Mesothelial cell of epicardium (in vitro differentiated cells): Measurements from ENCODE around the gene SPEN. TPM values are rescaled to one million over a fixed set of nuclear protein-coding genes. Genes with fewer than 3 reads are reported as not detected.
A peak's percentile ranks its signal among the peaks of the same experiment; 100 is the strongest.

Experiments
- DNase-seq, 2 experiments: peaks; one replicate each; pipeline ENCODE4 v3.0.0; 2021; ENCODE audit warnings: low spot score in 2 of 2; ENCODE audit not compliant: unreplicated experiment in 2 of 2
- H3K27ac Mint-ChIP-seq: 2 replicates; pipeline ENCODE4 v1.8.0; 2021; ENCODE audit warnings: mixed read lengths
- H3K27me3 Mint-ChIP-seq: 2 replicates; pipeline ENCODE4 v1.8.0; 2021; ENCODE audit warnings: low read depth, mixed read lengths
- H3K36me3 Mint-ChIP-seq: 2 replicates; pipeline ENCODE4 v1.8.0; 2021; ENCODE audit warnings: mixed read lengths
- H3K4me1 Mint-ChIP-seq: 2 replicates; pipeline ENCODE4 v1.8.0; 2021; ENCODE audit warnings: mixed read lengths
- H3K4me3 Mint-ChIP-seq: 2 replicates; pipeline ENCODE4 v1.8.0; 2021; ENCODE audit warnings: mild to moderate bottlenecking, moderate library complexity, mixed read lengths
- H3K9me3 Mint-ChIP-seq: 2 replicates; pipeline ENCODE4 v1.8.0; 2021; ENCODE audit warnings: mixed read lengths
- CTCF ChIP-seq: fragments of 200-600 bp; sonication (generic); IDR thresholded peaks from one replicate; pipeline ENCODE4 v1.5.0; 2021; ENCODE audit warnings: antibody characterized with exemption; ENCODE audit not compliant: unreplicated experiment
- total RNA-seq: library from RNA; stranded (reverse); gene quantifications from 3 replicates; pipeline ENCODE4 v1.2.1, GENCODE V29; 2021

The SPEN gene
- total RNA-seq, 1 donor from 2014 or later: 88.0 TPM

DNA sequence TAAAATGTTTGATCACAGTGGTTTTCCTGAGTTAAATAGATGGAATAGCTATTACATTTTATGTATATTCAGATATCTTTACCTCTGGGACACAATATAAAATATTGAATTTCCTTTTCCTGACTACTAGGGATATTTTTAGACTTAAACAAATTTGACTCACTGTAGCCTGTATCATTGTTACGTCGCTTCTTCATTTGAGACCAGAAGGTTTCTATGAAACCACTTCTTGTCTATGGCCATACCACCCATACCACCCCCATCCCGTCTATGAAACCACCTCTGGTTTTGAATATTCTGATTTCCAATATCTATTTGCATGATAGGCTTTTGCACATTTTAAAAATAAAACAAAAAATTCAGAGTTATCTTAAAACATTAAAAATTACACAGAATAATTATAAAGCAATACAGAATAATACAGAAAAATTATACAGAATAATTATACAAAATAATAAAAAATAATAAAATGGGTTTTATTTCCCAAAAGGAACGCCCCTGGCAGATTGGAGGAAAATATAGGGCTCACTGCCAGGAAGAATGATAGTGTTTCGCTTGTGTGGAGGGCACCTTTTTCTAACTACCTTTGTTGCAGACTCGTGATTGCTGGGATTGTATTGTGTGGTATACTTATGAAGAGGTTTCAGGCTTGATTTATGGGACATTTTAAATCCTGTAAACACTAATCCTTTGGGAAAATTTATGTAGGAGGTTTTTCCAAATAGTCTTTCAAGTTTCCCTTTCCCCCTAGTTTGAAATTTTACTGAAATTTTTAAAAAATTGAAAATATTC, 4.7 kb downstream of the SPEN start:
- Mint-ChIP-seq H3K4me1 (peaks cover 27% of the 10 kb centered on the region), H3K4me3 (no peak overlapping the region), H3K27me3 (no peaks in the 10 kb centered on the region), H3K36me3 (no peaks in the 10 kb centered on the region), H3K27ac (peak overlapping the region; percentile 92), H3K9me3 (no peaks in the 10 kb centered on the region)
- DNase-seq: no peak
- TF ChIP-seq CTCF: no peak

GRCh38 chr1:15852828-15853302, 5.4 kb downstream of the SPEN start:
- Mint-ChIP-seq H3K27me3 (no peaks in the 10 kb centered on the region), H3K36me3 (no peaks in the 10 kb centered on the region), H3K27ac (peak overlapping the region; percentile 72), H3K4me3 (no peak overlapping the region), H3K4me1 (peaks cover 27% of the 10 kb centered on the region), H3K9me3 (no peaks in the 10 kb centered on the region)
- no peak for TF ChIP-seq CTCF
- DNase-seq: no peak

GRCh38 chr1:15856888-15857287, 9.4 kb downstream of the SPEN start:
- DNase-seq: no peak
- Mint-ChIP-seq H3K27ac (no peak overlapping the region), H3K4me3 (no peak overlapping the region), H3K4me1 (peaks cover 8% of the 10 kb centered on the region), H3K36me3 (no peaks in the 10 kb centered on the region), H3K9me3 (no peaks in the 10 kb centered on the region), H3K27me3 (no peaks in the 10 kb centered on the region)
- TF ChIP-seq CTCF: no peak

- Mint-ChIP-seq H3K4me1 (no peaks in the 10 kb centered on the region), H3K36me3 (no peaks in the 10 kb centered on the region), H3K9me3 (no peaks in the 10 kb centered on the region), H3K4me3 (no peak overlapping the region), H3K27ac (peak overlapping the region; percentile 15), H3K27me3 (no peaks in the 10 kb centered on the region)
- DNase-seq: no peak
- TF ChIP-seq CTCF: no peak
These were observed 10.7 kb downstream of the SPEN start for GRCh38 chr1:15858069-15858670.

GRCh38 chr1:15858672-15859372, 11.3 kb downstream of the SPEN start:
- Mint-ChIP-seq H3K4me1 (no peaks in the 10 kb centered on the region), H3K27ac (peak overlapping the region; percentile 15), H3K9me3 (no peaks in the 10 kb centered on the region), H3K4me3 (no peak overlapping the region), H3K36me3 (no peaks in the 10 kb centered on the region), H3K27me3 (no peaks in the 10 kb centered on the region)
- TF ChIP-seq CTCF: no peak
- no peak for DNase-seq
